GM19099 (cell line): Measurements from ENCODE around the gene FIZ1.

Source experiments
- POLR2A ChIP-seq: IDR thresholded peaks from 3 replicates; pipeline ENCODE4 v1.6.1; 2011; ENCODE audit warnings: low read depth; ENCODE audit not compliant: insufficient read length; ENCODE audit errors: extremely low read depth

Gene FIZ1

GRCh38 chr19:55549500-55550320 is 49.6 kb downstream of the FIZ1 start:
- no peak for TF ChIP-seq POLR2A

DNA sequence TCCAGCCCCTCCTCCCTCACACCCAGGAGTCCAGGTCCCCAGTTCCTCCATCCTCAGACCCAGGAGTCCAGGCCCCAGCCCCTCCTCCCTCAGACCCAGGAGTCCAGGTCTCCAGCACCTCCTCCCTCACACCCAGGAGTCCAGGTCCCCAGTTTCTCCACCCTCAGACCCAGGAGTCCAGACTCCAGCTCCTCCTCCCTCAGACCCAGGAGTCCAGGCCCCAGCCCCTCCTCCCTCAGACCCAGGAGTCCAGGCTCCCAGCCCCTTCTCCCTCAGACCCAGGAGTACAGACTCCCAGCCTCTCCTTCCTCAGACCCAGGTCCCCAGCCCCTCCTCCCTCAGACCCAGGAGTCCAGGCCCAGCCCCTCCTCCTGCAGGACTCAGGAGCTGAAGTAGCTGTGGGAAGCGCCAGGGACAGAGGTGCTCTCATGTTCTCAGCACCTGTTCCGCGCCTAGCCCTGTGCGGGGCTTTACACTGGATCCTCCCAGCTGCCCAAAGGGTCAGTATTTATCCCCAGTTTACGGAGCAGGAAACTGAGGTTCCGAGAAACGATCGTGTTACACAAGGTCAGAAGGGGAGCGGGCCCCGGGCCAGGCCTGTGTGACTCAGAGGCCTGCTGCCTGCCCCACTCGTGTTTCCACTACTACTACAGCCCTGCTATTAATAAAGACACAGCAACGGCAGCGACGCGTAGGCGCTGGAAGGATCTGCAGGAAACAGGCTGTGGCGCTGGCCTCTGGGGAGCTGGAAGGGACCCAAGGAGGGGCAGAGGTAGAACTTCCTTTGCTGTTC is 52.3 kb downstream of the FIZ1 start:
- TF ChIP-seq POLR2A, result no peak

DNA sequence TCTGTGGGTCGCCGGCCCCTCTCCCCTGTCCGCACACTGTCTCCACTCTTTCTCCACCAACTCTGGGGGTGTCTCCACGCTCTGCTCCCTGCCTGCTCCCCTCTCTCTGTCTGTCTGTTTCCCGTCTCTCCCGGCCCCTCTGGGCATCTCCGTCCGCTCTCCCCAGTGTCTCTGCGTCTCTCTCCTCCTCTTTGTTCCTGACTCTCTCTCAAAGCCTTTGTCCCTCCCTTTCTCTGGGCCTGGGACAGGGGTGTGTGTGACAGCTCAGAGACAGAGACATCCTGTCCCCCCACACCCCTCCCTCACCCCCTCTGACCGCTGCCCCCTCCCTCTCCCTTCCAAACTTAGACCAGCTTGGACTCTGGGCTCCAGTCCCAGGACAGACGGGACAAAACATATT is 53.3 kb downstream of the FIZ1 start:
- TF ChIP-seq POLR2A, result no peak

DNA sequence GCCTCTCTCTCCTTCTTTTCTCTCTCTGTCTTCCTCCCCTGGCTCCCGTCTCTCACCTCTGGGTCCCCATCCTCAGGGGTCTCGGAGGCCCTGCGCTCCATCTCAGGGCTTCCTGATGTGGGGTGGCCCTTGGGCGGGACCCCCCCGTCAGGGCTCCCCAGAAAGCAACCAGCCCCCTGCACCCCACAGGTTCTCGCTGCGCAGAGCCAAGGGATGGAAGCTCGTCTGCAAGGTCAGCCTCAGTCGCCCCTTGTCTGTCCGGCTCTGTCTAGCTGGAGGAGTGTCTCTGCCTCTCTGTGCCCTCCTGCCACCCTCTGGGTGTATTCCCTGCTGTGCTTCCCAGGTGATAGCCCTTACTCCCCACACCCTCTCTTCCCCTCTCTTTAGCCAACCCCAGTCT is 53.9 kb downstream of the FIZ1 start, which contains the start of gene SBK3:
Gene SBK3, minus strand, starts transcription at position 101 of the 400 bp plus-strand sequence. Its CDS starts 0 bp downstream, at position 101.
- no peak for TF ChIP-seq POLR2A

- no peak for TF ChIP-seq POLR2A
Observed at GRCh38 chr19:55544776-55545439, 54.4 kb downstream of the FIZ1 start.

- no peak for TF ChIP-seq POLR2A
Observed at GRCh38 chr19:55544014-55544413, 55.3 kb downstream of the FIZ1 start.

DNA sequence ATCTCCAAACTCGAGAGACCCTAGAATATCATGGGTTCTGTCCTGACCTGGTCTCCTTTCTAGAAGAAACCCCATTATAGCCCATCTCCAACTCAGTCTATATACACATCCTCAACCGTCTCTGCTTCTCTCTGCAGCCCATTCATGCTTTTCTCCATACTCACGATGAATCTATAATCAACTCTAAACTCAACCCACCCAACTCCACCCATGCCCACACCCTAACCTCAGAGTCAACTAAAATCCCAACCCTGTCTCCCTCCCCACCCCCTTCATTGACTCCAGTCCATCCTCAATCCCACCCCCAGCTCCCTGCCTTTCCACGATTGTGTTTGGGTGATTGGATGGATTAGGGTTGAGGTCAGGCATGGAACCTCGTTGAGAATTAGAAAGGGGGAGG is 55.8 kb downstream of the FIZ1 start:
- TF ChIP-seq POLR2A, result no peak

DNA sequence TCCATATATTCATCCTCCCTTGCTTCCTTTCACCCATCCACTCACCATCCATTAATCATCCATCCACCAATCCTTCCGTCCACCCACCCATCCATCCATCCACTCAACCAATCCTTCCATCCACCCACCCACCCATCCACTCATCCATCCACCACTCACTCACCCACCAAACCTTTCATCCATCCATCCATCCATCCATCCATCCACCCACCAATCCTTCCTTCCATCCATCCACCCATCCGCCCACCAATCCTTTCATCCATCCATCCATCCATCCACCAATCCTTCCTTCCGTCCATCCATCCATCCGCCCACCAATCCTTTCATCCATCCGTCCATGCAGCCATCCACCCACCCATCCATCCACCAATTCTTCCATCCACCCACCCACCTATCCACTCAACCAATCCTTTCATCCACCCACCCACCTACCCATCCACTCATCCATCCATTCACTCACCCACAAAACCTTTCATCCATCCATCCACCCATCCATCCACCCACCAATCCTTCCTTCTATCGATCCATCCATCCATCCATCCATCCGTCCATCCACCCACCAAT is 56.9 kb downstream of the FIZ1 start:
- no peak for TF ChIP-seq POLR2A
